Measurements from ENCODE around the gene PIGC.

PIGC gene

DNA sequence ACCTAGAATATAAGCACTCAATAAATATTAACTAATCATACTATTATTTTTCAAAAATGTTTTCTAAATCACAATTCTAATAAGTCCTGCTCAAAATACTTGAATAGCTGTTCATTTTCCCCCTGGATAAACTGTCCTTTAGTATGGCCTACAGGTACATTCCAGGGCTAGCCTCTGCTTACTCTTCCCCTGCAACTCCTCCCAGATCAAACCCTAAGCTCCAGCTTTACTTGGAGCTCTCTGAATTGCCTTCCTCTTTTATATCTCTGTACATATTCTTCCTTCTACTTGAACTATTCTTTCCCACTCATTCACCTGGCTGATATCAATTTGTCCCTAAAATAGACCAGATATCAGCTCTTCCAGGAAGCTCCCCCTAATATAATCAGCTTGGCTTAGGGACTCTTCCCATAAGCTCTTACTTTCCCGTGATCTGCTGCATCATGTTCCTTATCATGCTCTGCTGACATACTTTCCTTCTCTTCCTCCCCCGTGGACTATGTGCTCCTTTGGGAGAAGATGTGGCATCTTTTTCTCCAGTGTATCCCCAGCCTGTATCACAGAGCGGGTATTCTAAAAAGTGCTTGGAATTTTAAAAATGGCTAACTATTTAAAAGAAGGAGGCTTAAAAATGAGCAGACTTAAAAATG is 43.1 kb upstream of the PIGC start:
- H3K4me3 Mint-ChIP-seq = no peak overlapping the region
- no peak overlapping the region for H3K27ac Mint-ChIP-seq
- no peaks in the 10 kb centered on the region for H3K9me3 Mint-ChIP-seq
- TF ChIP-seq, protein P1, sequence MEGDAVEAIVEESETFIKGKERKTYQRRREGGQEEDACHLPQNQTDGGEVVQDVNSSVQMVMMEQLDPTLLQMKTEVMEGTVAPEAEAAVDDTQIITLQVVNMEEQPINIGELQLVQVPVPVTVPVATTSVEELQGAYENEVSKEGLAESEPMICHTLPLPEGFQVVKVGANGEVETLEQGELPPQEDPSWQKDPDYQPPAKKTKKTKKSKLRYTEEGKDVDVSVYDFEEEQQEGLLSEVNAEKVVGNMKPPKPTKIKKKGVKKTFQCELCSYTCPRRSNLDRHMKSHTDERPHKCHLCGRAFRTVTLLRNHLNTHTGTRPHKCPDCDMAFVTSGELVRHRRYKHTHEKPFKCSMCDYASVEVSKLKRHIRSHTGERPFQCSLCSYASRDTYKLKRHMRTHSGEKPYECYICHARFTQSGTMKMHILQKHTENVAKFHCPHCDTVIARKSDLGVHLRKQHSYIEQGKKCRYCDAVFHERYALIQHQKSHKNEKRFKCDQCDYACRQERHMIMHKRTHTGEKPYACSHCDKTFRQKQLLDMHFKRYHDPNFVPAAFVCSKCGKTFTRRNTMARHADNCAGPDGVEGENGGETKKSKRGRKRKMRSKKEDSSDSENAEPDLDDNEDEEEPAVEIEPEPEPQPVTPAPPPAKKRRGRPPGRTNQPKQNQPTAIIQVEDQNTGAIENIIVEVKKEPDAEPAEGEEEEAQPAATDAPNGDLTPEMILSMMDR (IDR thresholded peaks at IDR 0.05; ENCODE audit: unreplicated experiment in 3 of 3) = no peak
- H3K27me3 Mint-ChIP-seq (ENCODE audit: low read depth) = no peaks in the 10 kb centered on the region
- no peaks in the 10 kb centered on the region for H3K36me3 Mint-ChIP-seq (ENCODE audit: low read depth)
- no peaks in the 10 kb centered on the region for H3K4me1 Mint-ChIP-seq

DNA sequence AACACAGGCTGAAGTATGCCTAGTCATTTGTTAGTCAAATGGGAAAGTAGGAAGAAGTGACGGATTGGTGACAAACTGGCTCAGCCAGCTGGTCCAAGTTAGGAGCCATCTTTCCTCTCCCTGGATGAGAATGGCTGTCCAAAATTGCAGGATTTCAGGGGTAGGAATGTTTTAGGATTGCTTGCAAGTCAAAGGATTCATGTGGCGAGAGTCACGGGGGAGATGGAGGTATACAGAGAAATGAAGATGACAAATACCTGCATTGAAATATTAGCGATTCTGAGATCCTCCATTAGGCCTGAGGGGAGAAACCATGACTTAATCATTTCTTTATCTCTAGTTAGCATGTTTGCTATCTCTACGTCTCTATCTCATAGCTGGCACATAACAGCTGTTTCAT is 41.8 kb upstream of the PIGC start:
- Mint-ChIP-seq H3K9me3 (no peaks in the 10 kb centered on the region), H3K4me3 (no peak overlapping the region), H3K27me3 (ENCODE audit: low read depth) (no peaks in the 10 kb centered on the region), H3K27ac (no peak overlapping the region), H3K4me1 (no peaks in the 10 kb centered on the region), H3K36me3 (ENCODE audit: low read depth) (no peaks in the 10 kb centered on the region)
- TF ChIP-seq, protein P1 (IDR thresholded peaks at IDR 0.05; ENCODE audit: unreplicated experiment in 3 of 3) = no peak

DNA sequence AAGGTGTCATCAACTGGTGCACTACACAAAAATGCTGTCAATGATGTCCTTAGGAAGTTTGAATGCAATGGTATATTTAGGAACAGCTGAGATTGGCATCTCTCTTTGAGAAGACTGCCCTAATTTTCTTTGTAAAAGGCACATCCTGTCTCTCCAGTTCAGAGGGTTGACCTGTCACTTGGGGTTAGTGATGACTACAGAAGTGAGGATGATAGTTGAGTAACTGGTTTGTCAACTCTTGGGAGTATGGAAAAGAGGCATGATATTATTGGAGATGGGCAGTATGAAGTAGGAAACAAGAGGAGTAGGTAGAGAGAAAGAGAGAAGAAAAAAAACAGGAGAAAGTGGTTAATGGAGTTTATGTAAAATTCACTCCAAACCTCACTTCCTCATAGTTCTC is 40.4 kb upstream of the PIGC start:
- H3K4me3 Mint-ChIP-seq = no peak overlapping the region
- peaks cover 4% of the 10 kb centered on the region for H3K4me1 Mint-ChIP-seq
- TF ChIP-seq, protein P1 (IDR thresholded peaks at IDR 0.05; ENCODE audit: unreplicated experiment in 3 of 3) = no peak
- no peak overlapping the region for H3K27ac Mint-ChIP-seq
- H3K27me3 Mint-ChIP-seq (ENCODE audit: low read depth) = no peaks in the 10 kb centered on the region
- H3K9me3 Mint-ChIP-seq = no peaks in the 10 kb centered on the region
- H3K36me3 Mint-ChIP-seq (ENCODE audit: low read depth) = no peaks in the 10 kb centered on the region

DNA sequence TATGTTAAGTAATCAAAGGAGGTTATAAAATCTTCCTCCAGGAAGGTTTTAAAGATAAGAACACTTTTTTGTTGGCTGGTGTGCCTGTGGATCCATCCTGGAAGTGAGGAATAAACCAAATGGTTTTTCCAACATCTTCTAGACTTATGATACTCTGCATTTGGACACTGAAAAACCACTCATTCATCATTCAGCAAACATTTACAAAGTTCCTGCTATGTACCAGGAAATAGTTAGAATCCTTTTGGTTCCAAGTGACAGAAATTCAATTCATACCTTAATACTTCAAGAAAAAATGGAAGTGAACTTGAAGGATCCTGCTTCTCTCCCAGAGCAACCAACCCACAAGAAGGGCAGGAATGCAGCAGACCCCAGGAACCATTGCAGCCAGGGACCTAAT is 39.6 kb upstream of the PIGC start:
- H3K27me3 Mint-ChIP-seq (ENCODE audit: low read depth) = no peaks in the 10 kb centered on the region
- H3K27ac Mint-ChIP-seq = no peak overlapping the region
- H3K36me3 Mint-ChIP-seq (ENCODE audit: low read depth) = no peaks in the 10 kb centered on the region
- TF ChIP-seq, protein P1 (IDR thresholded peaks at IDR 0.05; ENCODE audit: unreplicated experiment in 3 of 3) = no peak
- H3K4me3 Mint-ChIP-seq = no peak overlapping the region
- H3K4me1 Mint-ChIP-seq = peaks cover 4% of the 10 kb centered on the region
- no peaks in the 10 kb centered on the region for H3K9me3 Mint-ChIP-seq

DNA sequence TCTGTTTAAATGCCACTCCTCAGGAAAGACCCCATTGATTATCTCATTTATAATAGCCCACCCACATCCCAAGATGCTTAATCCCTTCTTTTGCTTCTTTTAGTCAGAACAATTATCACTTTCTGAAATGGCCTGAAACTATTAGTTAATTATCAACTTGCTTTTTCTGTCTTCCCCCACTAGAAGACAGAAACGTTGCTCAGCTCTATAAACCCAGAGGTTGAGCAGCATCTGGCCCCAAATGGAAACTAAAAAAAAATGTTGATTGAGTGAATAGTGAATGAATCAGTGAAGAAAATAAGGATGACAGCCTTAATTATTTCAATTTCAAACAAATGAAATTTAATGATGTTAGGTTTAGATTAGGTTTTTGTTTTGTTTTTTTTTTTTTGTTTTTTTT is 38.2 kb upstream of the PIGC start:
- TF ChIP-seq, protein P1 (IDR thresholded peaks at IDR 0.05; ENCODE audit: unreplicated experiment in 3 of 3) = no peak
- peaks cover 4% of the 10 kb centered on the region for H3K4me1 Mint-ChIP-seq
- no peak overlapping the region for H3K4me3 Mint-ChIP-seq
- H3K27me3 Mint-ChIP-seq (ENCODE audit: low read depth) = no peaks in the 10 kb centered on the region
- no peaks in the 10 kb centered on the region for H3K9me3 Mint-ChIP-seq
- no peaks in the 10 kb centered on the region for H3K36me3 Mint-ChIP-seq (ENCODE audit: low read depth)
- no peak overlapping the region for H3K27ac Mint-ChIP-seq

DNA sequence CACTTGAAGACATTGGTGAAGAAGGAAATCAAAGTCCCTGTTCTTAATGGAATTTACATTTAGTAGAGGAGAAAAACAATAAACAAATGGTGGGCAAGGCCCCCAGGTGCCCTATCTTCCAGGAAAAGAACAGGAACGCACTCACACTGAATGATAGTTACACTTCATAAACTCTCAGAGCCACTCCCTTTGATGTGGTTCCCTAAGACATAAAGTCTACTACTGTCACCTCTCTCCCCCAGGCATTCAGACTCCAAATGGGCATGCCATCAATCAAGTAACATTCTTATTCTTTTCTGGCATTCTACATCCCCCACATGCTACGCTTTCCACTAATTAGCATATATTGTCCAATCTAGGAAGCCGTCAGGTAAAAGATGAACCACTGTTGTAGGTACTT is 36.6 kb upstream of the PIGC start:
- H3K4me1 Mint-ChIP-seq = peaks cover 13% of the 10 kb centered on the region
- H3K4me3 Mint-ChIP-seq = no peak overlapping the region

More for the DNA sequence above, 36.6 kb upstream of the PIGC start:
- H3K27me3 Mint-ChIP-seq (ENCODE audit: low read depth) = no peaks in the 10 kb centered on the region
- no peaks in the 10 kb centered on the region for H3K9me3 Mint-ChIP-seq
- no peaks in the 10 kb centered on the region for H3K36me3 Mint-ChIP-seq (ENCODE audit: low read depth)
- peak overlapping the region in 1 of 3 experiments; percentile 11 for H3K27ac Mint-ChIP-seq
- TF ChIP-seq, protein P1 (IDR thresholded peaks at IDR 0.05; ENCODE audit: unreplicated experiment in 3 of 3) = no peak
